Astrocyte of the spinal cord (primary cell): ENCODE results near the gene VPS4A.

Experiments used
- DNase-seq: peaks from one replicate; pipeline ENCODE4 v3.0.0; 2011; ENCODE audit warnings: low read depth, low spot score
- H3K4me3 ChIP-seq: 2 replicates; pipeline ENCODE4 v1.5.1; 2011; ENCODE audit warnings: low read depth, mild to moderate bottlenecking, low read length, moderate library complexity
- CTCF ChIP-seq: IDR thresholded peaks from 2 replicates; pipeline ENCODE4 v1.5.1; 2012; ENCODE audit warnings: low read depth, mild to moderate bottlenecking, low read length, inconsistent platforms
- in situ Hi-C: cut with HindIII; loops from 2 replicates; pipeline ENCODE4 v1.10.0; 2017; ENCODE audit warnings: low sequenced_read_pairs

VPS4A gene

DNA sequence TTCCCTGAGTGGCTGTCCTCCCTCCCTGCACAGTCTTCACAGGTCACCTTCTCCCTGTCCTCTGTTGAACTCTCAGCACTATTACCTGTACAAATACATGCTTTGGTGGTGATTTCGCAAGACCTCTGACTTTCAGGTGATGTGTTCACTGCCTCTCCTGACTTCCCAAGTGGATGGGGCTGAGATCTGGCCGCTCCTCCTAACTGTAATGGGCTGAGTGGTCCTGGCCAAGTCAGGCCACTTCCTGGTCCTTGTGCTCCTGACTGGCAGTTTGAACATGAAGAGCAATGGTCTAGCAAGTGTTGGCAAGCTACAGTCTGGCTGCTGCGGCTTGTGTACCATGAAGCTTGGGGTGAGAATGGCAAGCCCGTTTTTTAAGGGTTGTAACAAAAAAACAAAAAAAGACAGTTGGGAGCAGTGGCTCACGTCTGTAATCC is 52.1 kb downstream of the VPS4A start:
- no peak for DNase-seq
- in situ Hi-C loops = no loop called here
- no peak for TF ChIP-seq CTCF
- H3K4me3 ChIP-seq = no peak overlapping the region

GRCh38 chr16:69364088-69364487 is 52.9 kb downstream of the VPS4A start:
- in situ Hi-C loops = no loop called here
- no peak for TF ChIP-seq CTCF
- no peak for DNase-seq
- no peak overlapping the region for H3K4me3 ChIP-seq

- no peak for TF ChIP-seq CTCF
- in situ Hi-C loops = no loop called here
- DNase-seq = no peak
- no peak overlapping the region for H3K4me3 ChIP-seq
These were observed 54.8 kb downstream of the VPS4A start for GRCh38 chr16:69365901-69366300.

GRCh38 chr16:69366431-69366830 is 55.3 kb downstream of the VPS4A start:
- TF ChIP-seq CTCF = no peak
- no peak for DNase-seq
- H3K4me3 ChIP-seq = no peak overlapping the region
- in situ Hi-C loops = no loop called here

GRCh38 chr16:69367980-69368379 is 56.8 kb downstream of the VPS4A start:
- TF ChIP-seq CTCF = no peak
- in situ Hi-C loops = no loop called here
- no peak overlapping the region for H3K4me3 ChIP-seq
- DNase-seq = no peak

GRCh38 chr16:69368866-69369265 is 57.7 kb downstream of the VPS4A start:
- in situ Hi-C loops = no loop called here
- no peak for DNase-seq
- TF ChIP-seq CTCF = no peak
- H3K4me3 ChIP-seq = no peak overlapping the region

- no peak overlapping the region for H3K4me3 ChIP-seq
- in situ Hi-C loops = no loop called here
- no peak for DNase-seq
- TF ChIP-seq CTCF = no peak
These were observed 60.4 kb downstream of the VPS4A start for GRCh38 chr16:69371564-69371963.
